Measurements from ENCODE around the gene DYNC2H1.

DYNC2H1 gene

GRCh38 chr11:103480421-103480820 lies 371.2 kb downstream of the DYNC2H1 start:
- DNase-seq = no peak

- DNase-seq = no peak
Observed at GRCh38 chr11:103483996-103484395, 374.8 kb downstream of the DYNC2H1 start.

- no peak for DNase-seq
Observed at GRCh38 chr11:103484545-103484944, 375.3 kb downstream of the DYNC2H1 start.

GRCh38 chr11:103486604-103487003 lies 377.4 kb downstream of the DYNC2H1 start:
- no peak for DNase-seq

GRCh38 chr11:103487113-103487512 lies 377.9 kb downstream of the DYNC2H1 start:
- no peak for DNase-seq

- DNase-seq = no peak
Observed at GRCh38 chr11:103488031-103488461, 378.8 kb downstream of the DYNC2H1 start.

GRCh38 chr11:103488579-103488978 lies 379.4 kb downstream of the DYNC2H1 start:
- no peak for DNase-seq

- no peak for DNase-seq
Observed at GRCh38 chr11:103491777-103492176, 382.6 kb downstream of the DYNC2H1 start.

GRCh38 chr11:103494491-103494890 lies 385.3 kb downstream of the DYNC2H1 start:
- no peak for DNase-seq

GRCh38 chr11:103497268-103497667 lies 388.0 kb downstream of the DYNC2H1 start:
- DNase-seq = no peak

GRCh38 chr11:103499710-103500340 lies 390.6 kb downstream of the DYNC2H1 start:
- no peak for DNase-seq

GRCh38 chr11:103515283-103515682 lies 406.1 kb downstream of the DYNC2H1 start:
- DNase-seq = no peak

- no peak for DNase-seq
Observed at GRCh38 chr11:103520792-103521191, 411.6 kb downstream of the DYNC2H1 start.

GRCh38 chr11:103525069-103525468 lies 415.8 kb downstream of the DYNC2H1 start:
- DNase-seq = no peak

- no peak for DNase-seq
Observed at GRCh38 chr11:103528046-103528445, 418.8 kb downstream of the DYNC2H1 start.

GRCh38 chr11:103528596-103528995 lies 419.4 kb downstream of the DYNC2H1 start:
- no peak for DNase-seq

GRCh38 chr11:103529181-103529684 lies 420.0 kb downstream of the DYNC2H1 start:
- DNase-seq = peak; percentile 28

Measured in T1000 (cell line).